Measurements from ENCODE around the gene ZNF132. TPM values are rescaled to one million over a fixed set of nuclear protein-coding genes. Genes with fewer than 3 reads are reported as not detected.

The ZNF132 gene
- polyA plus RNA-seq, 4 donors: 0.22 to 7.9 (median 0.78) TPM

GRCh38 chr19:58440556-58440955 is 603 bp upstream of the ZNF132 start:
- Histone ChIP-seq H3K27me3 (ENCODE audit: control insufficient read depth in 3 of 3, insufficient read depth in 3 of 3, low read length in 3 of 3) (peaks cover 0 to 3% (median 0%) of the 10 kb centered on the region in 3 donors), H3K36me3 (ENCODE audit: control insufficient read depth in 3 of 3, insufficient read depth in 2 of 3, low read depth in 1 of 3, low read length in 3 of 3) (peaks cover 0 to 27% (median 7%) of the 10 kb centered on the region in 3 donors), H3K4me1 (ENCODE audit: control insufficient read depth in 3 of 3, insufficient read depth in 2 of 3, low read depth in 1 of 3, low read length in 2 of 3) (peaks cover 0 to 13% (median 2%) of the 10 kb centered on the region in 3 donors), H3K27ac (ENCODE audit: low read depth in 1 of 3, low read length in 2 of 3) (peak overlapping the region in 2 of 3 donors; percentile 33 to 67), H3K4me3 (ENCODE audit: low read depth in 1 of 3, low read length in 3 of 3) (peak overlapping the region; percentile 35 to 75 (median 58)), H3K9me3 (ENCODE audit: control insufficient read depth in 2 of 2, insufficient read depth in 1 of 2, low read depth in 1 of 2, low read length in 1 of 2) (peaks cover 0 to 50% of the 10 kb centered on the region in 2 donors)
- no peak for FAIRE-seq
- no peak for DNase-seq
- 16 to 47% (median 36%) methylated on average over 23 to 31 of the region's 31 CpGs for WGBS, 3 donors

GRCh38 chr19:58434217-58434616 is 5.7 kb downstream of the ZNF132 start:
- FAIRE-seq (no peak), DNase-seq (no peak)
- WGBS, 3 donors: 97 to 100% (median 98%) methylated on average over 2 of the region's 2 CpGs
- H3K27ac ChIP-seq (ENCODE audit: low read depth in 1 of 3, low read length in 2 of 3): no peak overlapping the region
- peaks cover 0 to 3% (median 0%) of the 10 kb centered on the region in 3 donors for H3K4me1 ChIP-seq (ENCODE audit: control insufficient read depth in 3 of 3, insufficient read depth in 2 of 3, low read depth in 1 of 3, low read length in 2 of 3)
- peaks cover 6 to 47% (median 23%) of the 10 kb centered on the region in 3 donors for H3K36me3 ChIP-seq (ENCODE audit: control insufficient read depth in 3 of 3, insufficient read depth in 2 of 3, low read depth in 1 of 3, low read length in 3 of 3)
- H3K27me3 ChIP-seq (ENCODE audit: control insufficient read depth in 3 of 3, insufficient read depth in 3 of 3, low read length in 3 of 3): no peaks in the 10 kb centered on the region
- H3K9me3 ChIP-seq (ENCODE audit: control insufficient read depth in 2 of 2, insufficient read depth in 1 of 2, low read depth in 1 of 2, low read length in 1 of 2): peaks cover 9 to 96% of the 10 kb centered on the region in 2 donors
- no peak overlapping the region for H3K4me3 ChIP-seq (ENCODE audit: low read depth in 1 of 3, low read length in 3 of 3)

DNA sequence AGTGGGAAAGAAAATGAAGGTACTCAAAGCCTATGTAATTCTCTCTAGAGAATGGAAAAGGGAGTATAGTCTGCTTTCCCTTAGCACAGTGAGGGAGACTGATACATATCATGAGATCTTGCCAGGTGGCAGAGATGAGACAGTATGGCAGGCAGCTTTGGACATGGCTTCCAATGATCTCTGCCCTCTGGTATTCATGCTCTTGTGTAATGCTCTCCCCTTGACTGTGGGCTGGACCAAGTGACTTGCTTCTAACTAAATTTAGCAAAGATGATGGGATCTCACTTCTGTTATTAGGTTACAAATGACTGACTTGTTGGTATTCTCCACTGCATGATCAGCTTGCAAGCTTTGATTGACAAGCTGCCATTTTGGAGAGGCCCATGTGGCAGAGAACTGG is 10.2 kb downstream of the ZNF132 start:
- Histone ChIP-seq H3K4me1 (ENCODE audit: control insufficient read depth in 3 of 3, insufficient read depth in 2 of 3, low read depth in 1 of 3, low read length in 2 of 3) (no peaks in the 10 kb centered on the region), H3K9me3 (ENCODE audit: control insufficient read depth in 2 of 2, insufficient read depth in 1 of 2, low read depth in 1 of 2, low read length in 1 of 2) (peaks cover 5 to 95% of the 10 kb centered on the region in 2 donors), H3K4me3 (ENCODE audit: low read depth in 1 of 3, low read length in 3 of 3) (no peak overlapping the region), H3K27ac (ENCODE audit: low read depth in 1 of 3, low read length in 2 of 3) (no peak overlapping the region), H3K27me3 (ENCODE audit: control insufficient read depth in 3 of 3, insufficient read depth in 3 of 3, low read length in 3 of 3) (no peaks in the 10 kb centered on the region), H3K36me3 (ENCODE audit: control insufficient read depth in 3 of 3, insufficient read depth in 2 of 3, low read depth in 1 of 3, low read length in 3 of 3) (peaks cover 6 to 15% (median 12%) of the 10 kb centered on the region in 3 donors)
- FAIRE-seq (no peak), DNase-seq (no peak)

GRCh38 chr19:58428617-58429016 is 11.3 kb downstream of the ZNF132 start:
- Histone ChIP-seq H3K27me3 (ENCODE audit: control insufficient read depth in 3 of 3, insufficient read depth in 3 of 3, low read length in 3 of 3) (no peaks in the 10 kb centered on the region), H3K4me1 (ENCODE audit: control insufficient read depth in 3 of 3, insufficient read depth in 2 of 3, low read depth in 1 of 3, low read length in 2 of 3) (no peaks in the 10 kb centered on the region), H3K36me3 (ENCODE audit: control insufficient read depth in 3 of 3, insufficient read depth in 2 of 3, low read depth in 1 of 3, low read length in 3 of 3) (peaks cover 0 to 5% (median under 1%) of the 10 kb centered on the region in 3 donors), H3K4me3 (ENCODE audit: low read depth in 1 of 3, low read length in 3 of 3) (no peak overlapping the region), H3K27ac (ENCODE audit: low read depth in 1 of 3, low read length in 2 of 3) (no peak overlapping the region), H3K9me3 (ENCODE audit: control insufficient read depth in 2 of 2, insufficient read depth in 1 of 2, low read depth in 1 of 2, low read length in 1 of 2) (peaks cover 3 to 87% of the 10 kb centered on the region in 2 donors)
- FAIRE-seq: no peak
- DNase-seq: no peak
- WGBS, 3 donors: 64 to 79% (median 78%) methylated on average over 1 of the region's 1 CpG

DNA sequence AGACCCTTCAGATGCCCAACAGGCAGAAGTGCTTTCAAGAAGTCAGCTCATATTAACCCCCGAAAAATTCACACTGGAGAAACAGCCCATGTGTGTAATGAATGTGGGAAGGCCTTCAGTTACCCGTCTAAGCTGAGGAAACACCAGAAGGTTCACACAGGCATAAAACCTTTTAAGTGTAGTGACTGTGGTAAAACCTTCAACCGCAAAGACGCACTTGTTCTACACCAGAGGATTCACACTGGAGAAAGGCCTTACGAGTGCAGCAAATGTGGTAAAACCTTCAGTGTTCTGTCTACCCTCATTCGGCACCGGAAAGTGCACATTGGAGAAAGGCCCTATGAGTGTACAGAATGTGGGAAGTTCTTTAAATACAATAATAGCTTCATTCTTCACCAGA is 22.9 kb downstream of the ZNF132 start:
- peaks cover 0 to 36% (median 14%) of the 10 kb centered on the region in 3 donors for H3K36me3 ChIP-seq (ENCODE audit: control insufficient read depth in 3 of 3, insufficient read depth in 2 of 3, low read depth in 1 of 3, low read length in 3 of 3)
- DNase-seq (no peak), FAIRE-seq (no peak)
- H3K4me1 ChIP-seq (ENCODE audit: control insufficient read depth in 3 of 3, insufficient read depth in 2 of 3, low read depth in 1 of 3, low read length in 2 of 3): no peaks in the 10 kb centered on the region
- no peak overlapping the region for H3K4me3 ChIP-seq (ENCODE audit: low read depth in 1 of 3, low read length in 3 of 3)
- H3K27me3 ChIP-seq (ENCODE audit: control insufficient read depth in 3 of 3, insufficient read depth in 3 of 3, low read length in 3 of 3): no peaks in the 10 kb centered on the region
- no peak overlapping the region for H3K27ac ChIP-seq (ENCODE audit: low read depth in 1 of 3, low read length in 2 of 3)
- WGBS, 3 donors: 96 to 98% (median 98%) methylated on average over 7 of the region's 7 CpGs
- peaks cover 0 to 31% of the 10 kb centered on the region in 2 donors for H3K9me3 ChIP-seq (ENCODE audit: control insufficient read depth in 2 of 2, insufficient read depth in 1 of 2, low read depth in 1 of 2, low read length in 1 of 2)

DNA sequence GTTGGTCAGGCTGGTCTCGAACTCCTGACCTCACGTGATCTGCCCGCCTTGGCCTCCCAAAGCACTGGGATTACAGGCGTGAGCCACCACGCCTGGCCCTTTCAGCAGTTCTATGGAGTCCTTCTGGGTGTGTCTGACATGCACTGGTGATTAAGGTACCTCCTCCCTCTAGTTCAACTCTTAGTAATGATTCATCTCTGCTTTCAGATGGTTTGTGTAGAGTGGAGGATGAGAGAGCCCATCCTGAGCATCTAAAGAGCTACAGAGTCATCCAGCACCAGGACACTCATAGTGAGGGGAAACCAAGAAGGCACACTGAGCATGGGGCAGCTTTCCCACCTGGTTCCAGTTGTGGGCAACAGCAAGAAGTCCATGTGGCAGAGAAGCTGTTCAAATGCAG is 23.3 kb downstream of the ZNF132 start:
- Histone ChIP-seq H3K27ac (ENCODE audit: low read depth in 1 of 3, low read length in 2 of 3) (no peak overlapping the region), H3K4me3 (ENCODE audit: low read depth in 1 of 3, low read length in 3 of 3) (no peak overlapping the region), H3K27me3 (ENCODE audit: control insufficient read depth in 3 of 3, insufficient read depth in 3 of 3, low read length in 3 of 3) (no peaks in the 10 kb centered on the region), H3K36me3 (ENCODE audit: control insufficient read depth in 3 of 3, insufficient read depth in 2 of 3, low read depth in 1 of 3, low read length in 3 of 3) (peaks cover 0 to 36% (median 14%) of the 10 kb centered on the region in 3 donors), H3K9me3 (ENCODE audit: control insufficient read depth in 2 of 2, insufficient read depth in 1 of 2, low read depth in 1 of 2, low read length in 1 of 2) (peaks cover 0 to 31% of the 10 kb centered on the region in 2 donors), H3K4me1 (ENCODE audit: control insufficient read depth in 3 of 3, insufficient read depth in 2 of 3, low read depth in 1 of 3, low read length in 2 of 3) (no peaks in the 10 kb centered on the region)
- FAIRE-seq (no peak), DNase-seq (no peak)
- WGBS, 3 donors: 97% methylated on average over 5 of the region's 5 CpGs

- Histone ChIP-seq H3K27ac (ENCODE audit: low read depth in 1 of 3, low read length in 2 of 3) (peak overlapping the region in 2 of 3 donors; percentile 4 to 88), H3K9me3 (ENCODE audit: control insufficient read depth in 2 of 2, insufficient read depth in 1 of 2, low read depth in 1 of 2, low read length in 1 of 2) (no peaks in the 10 kb centered on the region), H3K27me3 (ENCODE audit: control insufficient read depth in 3 of 3, insufficient read depth in 3 of 3, low read length in 3 of 3) (no peaks in the 10 kb centered on the region), H3K36me3 (ENCODE audit: control insufficient read depth in 3 of 3, insufficient read depth in 2 of 3, low read depth in 1 of 3, low read length in 3 of 3) (peaks cover 0 to 5% (median 0%) of the 10 kb centered on the region in 3 donors), H3K4me1 (ENCODE audit: control insufficient read depth in 3 of 3, insufficient read depth in 2 of 3, low read depth in 1 of 3, low read length in 2 of 3) (peaks cover 4 to 12% (median 6%) of the 10 kb centered on the region in 3 donors), H3K4me3 (ENCODE audit: low read depth in 1 of 3, low read length in 3 of 3) (peak overlapping the region; percentile 68 to 80 (median 80))
- no peak for FAIRE-seq
- DNase-seq: peak in 1 of 2 donors; percentile 51
- 4 to 5% (median 4%) methylated on average over 32 to 34 of the region's 34 CpGs for WGBS, 3 donors
These were observed 30.8 kb downstream of the ZNF132 start for GRCh38 chr19:58409010-58409790.

GRCh38 chr19:58408152-58409009 is 31.6 kb downstream of the ZNF132 start, which contains the start of gene ZNF584:
Gene ZNF584, plus strand, starts transcription at chr19:58408649. Its CDS starts 499 bp downstream, at chr19:58409148.
- no peaks in the 10 kb centered on the region for H3K27me3 ChIP-seq (ENCODE audit: control insufficient read depth in 3 of 3, insufficient read depth in 3 of 3, low read length in 3 of 3)
- H3K4me1 ChIP-seq (ENCODE audit: control insufficient read depth in 3 of 3, insufficient read depth in 2 of 3, low read depth in 1 of 3, low read length in 2 of 3): peaks cover 4 to 18% (median 6%) of the 10 kb centered on the region in 3 donors
- FAIRE-seq (no peak), DNase-seq (peak; percentile 95 to 97)
- peaks cover 0 to 5% (median 0%) of the 10 kb centered on the region in 3 donors for H3K36me3 ChIP-seq (ENCODE audit: control insufficient read depth in 3 of 3, insufficient read depth in 2 of 3, low read depth in 1 of 3, low read length in 3 of 3)
- WGBS, 3 donors: 0% methylated on average over 87 to 100 of the region's 100 CpGs
- H3K27ac ChIP-seq (ENCODE audit: low read depth in 1 of 3, low read length in 2 of 3): peak within 1 kb of the TSS; percentile 45 to 90 (median 88)
- no peaks in the 10 kb centered on the region for H3K9me3 ChIP-seq (ENCODE audit: control insufficient read depth in 2 of 2, insufficient read depth in 1 of 2, low read depth in 1 of 2, low read length in 1 of 2)
- H3K4me3 ChIP-seq (ENCODE audit: low read depth in 1 of 3, low read length in 3 of 3): peak within 1 kb of the TSS; percentile 68 to 80 (median 80)

Measured in small intestine (tissue), 7 donors.